Stromal cell of bone marrow (primary cell): Measurements from ENCODE around the gene GYS1.
"Not testable (repeated sequence)": the region's sequence is repeated elsewhere in the genome, so short reads cannot be mapped to it uniquely, and the experiment has no call there.

ENCODE experiments used
- DNase-seq: peaks from one replicate; pipeline ENCODE4 v3.0.0-alpha.2; 2012; ENCODE audit warnings: low read depth

Gene GYS1

DNA sequence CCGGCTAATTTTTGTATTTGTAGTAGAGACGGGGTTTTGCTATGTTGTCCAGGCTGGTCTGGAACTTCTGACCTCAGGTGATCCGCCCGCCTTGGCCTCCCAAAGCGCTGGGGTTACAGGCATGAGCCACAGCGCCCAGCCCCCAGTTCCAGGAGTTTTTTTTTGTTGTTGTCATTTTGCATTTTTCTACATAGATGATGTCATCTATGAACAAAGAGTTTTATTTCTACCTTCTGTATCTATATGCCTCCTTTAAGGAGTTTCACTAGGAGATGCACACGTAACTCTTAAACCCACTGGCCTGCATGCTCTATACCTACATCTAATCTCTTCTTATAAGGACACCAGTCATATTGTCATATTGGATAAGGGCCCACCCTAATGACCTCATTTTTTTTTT lies 54.9 kb downstream of the GYS1 start:
- DNase-seq: no peak

DNA sequence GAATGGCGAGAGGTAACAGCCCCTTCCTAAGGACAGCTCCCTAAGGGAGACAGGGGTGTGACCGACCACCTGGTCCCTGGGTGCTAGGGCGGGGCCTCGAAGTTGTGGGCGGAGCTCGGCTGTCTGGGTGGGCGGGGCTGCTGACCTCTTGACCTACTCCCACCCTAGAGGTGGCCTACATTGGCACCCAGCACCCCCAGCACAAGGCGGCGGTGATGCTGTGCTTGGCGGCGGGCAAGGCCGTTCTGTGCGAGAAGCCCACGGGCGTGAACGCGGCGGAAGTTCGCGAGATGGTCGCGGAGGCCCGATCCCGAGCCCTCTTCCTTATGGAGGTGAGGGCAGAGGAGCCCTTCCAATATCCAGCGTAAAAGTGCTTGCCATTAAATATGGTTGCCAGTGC lies 57.2 kb downstream of the GYS1 start:
- DNase-seq: no peak

DNA sequence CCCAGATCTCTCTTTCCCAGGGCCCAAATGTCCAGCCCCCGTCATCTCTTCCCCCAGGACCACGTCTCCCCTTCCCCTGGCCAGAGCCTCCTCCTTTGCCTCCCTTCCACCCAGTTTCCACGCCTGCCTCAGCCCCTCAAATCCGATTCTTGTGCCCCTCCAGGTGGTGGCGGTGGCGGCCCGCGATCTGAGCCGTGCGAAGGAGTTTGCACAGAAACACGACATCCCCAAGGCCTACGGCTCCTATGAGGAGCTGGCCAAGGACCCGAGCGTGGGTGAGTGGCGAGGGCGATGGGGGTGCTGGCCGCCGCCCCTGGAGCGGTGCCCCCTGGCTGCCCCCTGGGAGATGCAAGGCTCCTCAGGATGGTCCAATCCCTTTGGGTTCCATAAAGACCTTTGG lies 58.3 kb downstream of the GYS1 start:
- no peak for DNase-seq

DNA sequence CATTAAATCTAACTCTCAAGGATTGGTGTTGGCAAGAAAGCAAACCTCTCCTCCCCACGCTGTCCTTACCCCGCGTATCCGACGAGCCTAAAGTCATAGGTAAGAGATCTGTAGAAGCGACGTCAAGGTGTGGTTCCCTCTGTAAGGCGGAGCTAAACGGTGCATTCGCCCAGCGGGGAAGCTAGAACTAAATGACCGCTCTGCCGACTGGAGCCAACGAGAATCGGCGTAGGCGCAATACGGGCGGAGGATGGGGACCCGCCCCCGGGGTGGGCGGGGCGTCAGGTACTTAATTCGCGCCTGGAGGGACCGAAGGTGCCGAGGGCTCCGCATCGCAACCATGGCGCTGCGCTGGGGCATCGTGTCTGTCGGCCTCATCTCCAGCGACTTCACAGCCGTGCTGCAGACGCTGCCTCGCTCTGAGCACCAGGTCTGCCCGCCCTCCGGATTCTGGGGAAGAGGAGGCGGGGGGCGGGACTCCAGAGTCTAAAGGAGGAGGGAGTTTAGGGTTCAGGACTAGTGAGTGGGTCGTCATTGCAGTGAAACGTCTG lies 59.7 kb downstream of the GYS1 start, which contains the start of gene DHDH:
Gene DHDH (plus strand): TSS at position 318 of the 551 bp plus-strand sequence. CDS start 23 bp downstream, at position 341.
- DNase-seq: no peak

DNA sequence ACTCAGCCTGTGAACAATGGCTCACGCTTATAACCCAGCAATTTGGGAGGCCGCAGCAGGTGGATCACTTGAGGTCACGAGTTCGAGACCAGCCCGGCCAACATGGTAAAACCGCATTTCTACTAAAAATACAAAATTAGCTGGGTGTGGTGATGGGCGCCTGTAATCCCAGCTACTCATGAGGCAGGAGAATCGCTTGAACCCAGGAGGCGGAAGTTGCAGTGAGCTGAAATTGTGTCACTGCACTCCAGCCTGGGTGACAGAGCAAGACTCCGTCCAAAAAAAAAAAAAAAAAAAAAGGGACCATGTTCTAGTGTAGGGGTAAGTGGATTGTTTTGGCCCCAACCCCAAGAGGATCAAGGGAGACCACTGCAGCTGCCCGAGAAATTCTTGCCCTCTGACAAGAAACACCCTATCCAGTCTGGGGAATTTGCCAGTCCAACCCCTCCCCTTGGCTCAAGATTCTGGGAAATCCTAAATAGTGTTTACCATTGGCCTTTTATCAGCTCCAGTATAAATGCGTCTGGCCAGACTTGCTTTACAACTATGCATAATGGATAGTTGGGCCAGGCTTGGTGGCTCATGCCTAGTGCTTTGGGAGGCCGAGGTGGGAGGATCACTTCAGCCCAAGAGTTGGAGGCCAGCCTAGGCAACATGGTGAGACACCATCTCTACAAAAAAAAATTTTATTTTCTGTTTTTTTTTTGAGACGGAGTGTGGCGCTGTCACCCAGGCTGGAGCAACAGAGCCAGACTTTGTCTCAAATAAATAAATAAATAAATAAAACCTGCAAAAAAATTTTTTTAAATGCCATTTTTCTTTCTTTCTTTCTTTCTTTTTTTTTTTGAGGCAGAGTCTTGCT lies 64.7 kb downstream of the GYS1 start:
- DNase-seq: no peak

DNA sequence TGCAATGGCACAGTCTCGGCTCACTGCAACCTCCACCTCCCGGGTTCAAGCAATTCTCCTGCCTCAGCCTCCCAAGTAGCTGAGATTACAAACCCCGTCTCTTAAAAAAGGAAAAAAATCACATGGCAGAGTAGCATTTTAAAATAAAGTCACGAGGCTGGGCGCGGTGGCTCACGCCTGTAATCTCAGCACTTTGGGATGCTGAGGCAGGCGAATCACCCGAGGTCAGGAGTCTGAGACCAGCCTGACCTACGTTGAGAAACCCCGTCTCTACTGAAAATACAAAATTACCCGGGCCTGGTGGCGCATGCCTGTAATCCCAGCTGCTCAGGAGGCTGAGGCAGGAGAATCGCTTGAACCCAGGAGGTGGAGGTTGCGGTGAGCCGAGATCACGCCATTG lies 65.4 kb downstream of the GYS1 start:
- not testable (repeated sequence) for DNase-seq

DNA sequence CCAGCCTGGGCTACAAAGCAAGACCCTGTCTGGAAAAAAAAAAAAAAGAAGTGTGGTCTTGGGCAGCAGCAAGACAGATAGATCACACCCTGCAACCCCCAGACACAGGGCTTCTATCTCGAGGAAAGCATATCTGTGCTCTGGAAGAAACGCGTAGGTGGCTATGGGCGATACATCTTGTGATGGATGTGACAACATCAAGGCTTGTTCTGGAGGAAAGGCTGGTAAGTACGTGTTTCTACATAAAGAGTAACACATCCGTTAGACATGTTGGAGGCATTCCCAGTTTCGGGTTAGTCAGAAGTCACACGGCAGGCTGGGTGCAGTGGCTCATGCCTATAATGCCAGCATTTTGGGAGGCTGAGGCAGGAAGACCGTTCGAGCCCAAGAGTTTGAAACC lies 66.2 kb downstream of the GYS1 start:
- peak; percentile 98 for DNase-seq

DNA sequence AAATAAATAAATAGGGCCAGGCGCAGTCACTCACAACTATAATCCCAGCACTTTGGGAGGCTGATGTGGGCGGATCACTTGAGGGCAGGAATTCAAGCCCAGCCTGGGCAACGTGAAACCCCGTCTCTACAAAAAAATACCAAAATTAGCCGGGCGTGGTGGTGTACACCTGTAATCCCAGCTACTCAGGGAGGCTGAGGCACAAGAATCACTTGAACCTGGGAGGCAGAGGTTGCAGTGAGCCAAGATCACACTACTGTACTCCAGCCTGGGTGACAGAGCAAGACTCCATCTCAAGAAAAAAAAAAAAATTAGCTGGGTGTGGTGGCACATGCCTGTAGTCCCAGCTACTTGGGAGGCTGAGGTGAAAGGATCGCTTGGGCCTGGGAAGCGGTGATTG lies 67.2 kb downstream of the GYS1 start:
- DNase-seq: not testable (repeated sequence)

DNA sequence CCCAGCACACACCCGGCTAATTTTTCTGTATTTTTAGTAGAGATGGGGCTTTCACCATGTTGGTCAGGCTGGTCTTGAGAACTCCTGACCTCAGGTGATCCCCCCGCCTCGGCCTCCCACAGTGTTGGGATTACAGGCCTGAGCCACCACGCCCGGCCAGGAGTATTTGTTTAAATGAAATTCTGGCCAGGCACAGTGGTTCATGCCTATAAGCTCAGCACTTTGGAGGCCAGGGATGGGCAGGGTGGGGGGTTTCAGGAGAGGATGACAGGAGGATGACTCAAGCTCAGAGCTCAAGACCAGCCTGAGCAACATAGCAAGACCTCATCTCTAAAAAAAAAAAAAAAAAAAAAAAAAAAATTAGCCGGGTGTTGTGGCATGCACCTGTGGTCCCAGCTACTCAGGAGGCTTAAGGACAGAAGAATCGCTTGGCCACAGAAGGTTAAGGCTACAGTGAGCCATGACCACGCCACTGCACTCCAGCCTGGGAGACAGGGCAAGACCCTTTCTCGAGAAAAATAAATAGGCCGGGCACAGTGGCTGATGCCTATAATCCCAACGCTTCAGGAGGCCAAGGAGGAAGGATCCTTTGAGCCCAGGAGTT lies 67.8 kb downstream of the GYS1 start:
- DNase-seq: peak; percentile 71

DNA sequence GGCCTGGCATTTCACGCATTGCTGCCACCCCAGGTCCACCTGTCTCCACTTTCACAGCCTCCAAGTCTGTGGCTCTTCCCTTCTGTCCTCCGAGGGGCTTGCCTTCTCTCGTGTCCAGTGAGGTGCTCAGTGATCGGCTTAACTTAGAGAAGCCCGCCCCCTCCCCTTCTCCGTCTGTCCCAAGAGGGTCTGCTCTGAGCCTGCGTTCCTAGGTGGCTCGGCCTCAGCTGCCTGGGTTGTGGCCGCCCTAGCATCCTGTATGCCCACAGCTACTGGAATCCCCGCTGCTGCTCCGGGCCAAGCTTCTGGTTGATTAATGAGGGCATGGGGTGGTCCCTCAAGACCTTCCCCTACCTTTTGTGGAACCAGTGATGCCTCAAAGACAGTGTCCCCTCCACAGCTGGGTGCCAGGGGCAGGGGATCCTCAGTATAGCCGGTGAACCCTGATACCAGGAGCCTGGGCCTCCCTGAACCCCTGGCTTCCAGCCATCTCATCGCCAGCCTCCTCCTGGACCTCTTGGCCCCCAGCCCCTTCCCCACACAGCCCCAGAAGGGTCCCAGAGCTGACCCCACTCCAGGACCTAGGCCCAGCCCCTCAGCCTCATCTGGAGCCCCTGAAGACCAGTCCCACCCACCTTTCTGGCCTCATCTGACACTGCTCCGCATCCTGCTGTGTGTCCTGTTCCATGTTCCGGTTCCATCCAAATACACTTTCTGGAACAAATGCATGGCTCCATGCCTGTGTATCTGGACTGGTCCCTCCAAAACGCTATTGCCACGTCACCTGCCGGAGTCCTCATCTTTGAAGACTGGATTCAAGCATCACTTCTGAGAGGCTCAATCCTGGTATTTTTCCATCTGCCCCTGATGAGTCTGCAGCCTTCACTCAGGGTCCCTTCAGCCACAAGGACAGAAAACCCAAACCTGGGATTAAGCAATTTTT lies 70.3 kb downstream of the GYS1 start:
- no peak for DNase-seq

DNA sequence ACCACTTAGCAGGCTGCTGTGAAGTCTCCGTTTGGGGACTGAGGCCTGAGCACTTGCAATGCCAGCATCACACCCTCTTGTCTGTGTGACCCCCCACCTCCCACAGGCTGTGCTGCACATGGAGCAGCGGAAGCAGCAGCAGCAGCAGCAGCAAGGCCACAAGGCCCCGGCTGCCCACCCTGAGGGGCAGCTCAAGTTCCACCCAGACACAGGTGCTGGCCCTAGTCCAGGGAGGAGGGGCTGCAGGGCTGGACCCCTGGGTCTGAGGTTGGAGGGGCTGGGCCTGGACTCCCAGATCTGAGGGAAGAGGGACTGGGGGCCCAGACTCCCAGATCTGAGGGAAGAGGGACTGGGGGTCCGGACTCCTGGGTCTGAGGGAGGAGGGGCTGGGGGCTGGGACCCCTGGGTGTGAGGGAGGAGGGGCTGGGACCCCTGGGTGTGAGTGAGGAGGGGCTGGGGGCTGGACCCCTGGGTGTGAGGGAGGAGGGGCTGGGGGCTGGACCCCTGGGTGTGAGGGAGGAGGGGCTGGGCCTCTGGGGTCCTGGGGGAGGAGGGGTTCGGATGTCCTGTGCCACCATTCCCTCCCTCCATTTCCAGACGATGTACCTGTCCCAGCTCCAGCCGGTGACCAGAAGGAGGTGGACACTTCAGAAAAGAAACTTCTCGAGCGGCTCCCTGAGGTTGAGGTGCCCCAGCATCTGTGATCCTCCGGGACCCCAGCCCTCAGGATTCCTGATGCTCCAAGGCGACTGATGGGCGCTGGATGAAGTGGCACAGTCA lies 71.2 kb downstream of the GYS1 start:
- no peak for DNase-seq

DNA sequence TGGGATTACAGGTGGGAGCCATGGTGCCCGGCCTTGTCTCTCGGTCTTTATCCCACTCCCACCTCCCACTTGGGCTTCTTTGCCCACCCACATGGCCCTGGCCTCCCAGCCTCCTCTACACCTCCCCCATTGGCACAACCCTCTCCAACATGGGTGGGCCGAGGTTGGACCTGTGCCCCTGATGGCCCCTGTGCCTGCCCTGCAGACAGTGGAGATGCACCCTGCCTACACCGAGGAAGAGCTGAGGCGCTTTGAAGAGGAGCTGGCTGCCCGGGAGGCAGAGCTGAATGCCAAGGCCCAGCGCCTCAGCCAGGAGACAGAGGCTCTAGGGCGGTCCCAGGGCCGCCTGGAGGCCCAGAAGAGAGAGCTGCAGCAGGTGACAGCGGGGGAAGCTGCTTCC lies 72.2 kb downstream of the GYS1 start:
- no peak for DNase-seq

DNA sequence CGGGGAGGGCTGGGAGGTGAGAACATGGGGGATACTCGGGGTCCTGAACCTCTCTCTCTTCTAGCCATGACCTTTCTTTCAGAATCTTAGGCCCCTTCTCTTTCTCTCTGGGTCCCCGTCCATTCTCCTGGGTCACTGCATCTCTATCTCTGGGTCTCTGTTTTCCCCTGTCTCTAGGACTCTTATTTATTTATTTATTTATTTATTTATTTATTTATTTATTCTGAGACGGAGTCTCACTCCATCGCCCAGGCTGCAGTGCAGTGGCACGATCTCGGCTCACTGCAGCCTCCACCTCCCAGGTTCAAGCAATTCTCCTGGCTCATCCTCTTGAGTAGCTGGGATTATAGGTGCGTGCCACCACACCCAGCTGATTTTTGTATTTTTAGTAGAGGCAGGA lies 73.8 kb downstream of the GYS1 start:
- DNase-seq: not testable (repeated sequence)

DNA sequence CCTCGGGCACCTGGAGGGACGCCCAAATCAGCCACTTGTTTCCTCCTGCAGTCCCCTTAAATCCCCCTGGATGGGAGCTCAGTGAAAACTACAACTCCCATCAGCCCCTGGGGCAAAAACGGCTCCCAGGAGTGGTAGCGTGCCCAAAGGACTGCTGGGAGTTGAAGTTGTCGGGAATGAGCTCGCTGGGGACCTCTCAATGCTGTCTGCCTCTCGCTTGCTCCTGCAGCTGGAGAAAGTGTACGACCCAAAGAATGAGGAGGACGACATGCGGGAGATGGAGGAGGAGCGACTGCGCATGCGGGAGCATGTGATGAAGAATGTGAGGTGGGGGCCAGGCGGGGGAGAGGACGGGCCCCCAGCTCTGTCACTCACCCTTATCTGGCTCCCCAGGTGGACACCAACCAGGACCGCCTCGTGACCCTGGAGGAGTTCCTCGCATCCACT lies 74.3 kb downstream of the GYS1 start:
- no peak for DNase-seq
